Right lobe of liver (tissue), 4 donors: ENCODE measurements around the gene SH3PXD2A.

Experiments
- POLR2A ChIP-seq: fragments of 450-650 bp; IDR thresholded peaks from one replicate; pipeline ENCODE4 v1.6.1; 2017; ENCODE audit warnings: antibody characterized with exemption, mild to moderate bottlenecking
- TF ChIP-seq, protein P1 (sequence below), 4 donors: fragments of 200-600 bp in 3 of 4; fragments of 450-650 bp in 1 of 4; IDR thresholded peaks; one replicate each; pipeline versions ENCODE4 v1.5.1 to v1.8.0; 2016 to 2022; ENCODE audit warnings: antibody characterized with exemption in 4 of 4, mild to moderate bottlenecking in 2 of 4
- donor health status: DM: no; HTN: no; CAD: no.
- donor health status: DM: no; HTN: no; CAD: no.
- donor health status: DM: no; HTN: yes; CAD: no.

DNA sequence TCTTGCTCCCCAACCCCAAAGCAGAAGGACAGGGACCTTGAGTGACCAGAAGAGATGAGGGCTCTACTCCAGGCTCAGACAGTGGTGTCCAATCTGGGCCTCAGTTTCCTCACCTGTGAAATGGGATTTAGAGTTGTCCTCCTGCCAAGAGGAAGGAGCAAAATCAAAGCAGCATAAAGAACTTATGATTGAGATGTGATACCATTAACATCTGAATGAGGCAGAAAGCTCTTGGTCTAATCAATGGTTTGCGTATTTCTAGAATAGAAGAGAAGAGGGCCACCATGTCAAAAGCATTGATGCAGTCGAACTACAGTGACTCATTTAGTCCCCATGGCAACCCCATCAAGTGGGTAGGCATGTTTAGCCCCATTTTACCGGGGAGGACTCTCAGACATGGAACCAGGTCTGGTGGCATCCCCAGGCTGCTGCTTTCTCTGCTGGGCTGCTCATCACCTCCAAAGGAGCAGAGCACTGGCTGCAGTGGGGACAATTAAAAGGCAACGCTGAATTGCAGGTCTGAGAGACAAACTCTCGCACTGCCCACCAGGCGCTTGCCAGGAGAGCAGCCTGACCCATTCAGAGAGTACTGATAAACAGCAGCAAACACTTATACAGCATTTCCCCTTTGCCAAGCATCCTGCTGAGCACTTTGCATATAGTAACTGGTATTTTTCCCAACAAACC, 186.0 kb downstream of the SH3PXD2A start:
- TF ChIP-seq, protein P1, sequence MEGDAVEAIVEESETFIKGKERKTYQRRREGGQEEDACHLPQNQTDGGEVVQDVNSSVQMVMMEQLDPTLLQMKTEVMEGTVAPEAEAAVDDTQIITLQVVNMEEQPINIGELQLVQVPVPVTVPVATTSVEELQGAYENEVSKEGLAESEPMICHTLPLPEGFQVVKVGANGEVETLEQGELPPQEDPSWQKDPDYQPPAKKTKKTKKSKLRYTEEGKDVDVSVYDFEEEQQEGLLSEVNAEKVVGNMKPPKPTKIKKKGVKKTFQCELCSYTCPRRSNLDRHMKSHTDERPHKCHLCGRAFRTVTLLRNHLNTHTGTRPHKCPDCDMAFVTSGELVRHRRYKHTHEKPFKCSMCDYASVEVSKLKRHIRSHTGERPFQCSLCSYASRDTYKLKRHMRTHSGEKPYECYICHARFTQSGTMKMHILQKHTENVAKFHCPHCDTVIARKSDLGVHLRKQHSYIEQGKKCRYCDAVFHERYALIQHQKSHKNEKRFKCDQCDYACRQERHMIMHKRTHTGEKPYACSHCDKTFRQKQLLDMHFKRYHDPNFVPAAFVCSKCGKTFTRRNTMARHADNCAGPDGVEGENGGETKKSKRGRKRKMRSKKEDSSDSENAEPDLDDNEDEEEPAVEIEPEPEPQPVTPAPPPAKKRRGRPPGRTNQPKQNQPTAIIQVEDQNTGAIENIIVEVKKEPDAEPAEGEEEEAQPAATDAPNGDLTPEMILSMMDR (IDR thresholded peaks at IDR 0.05): no peak
- TF ChIP-seq POLR2A: no peak
